GM10266 (cell line): ENCODE measurements around the gene BRINP2.

ENCODE experiments used
- DNase-seq: peaks from one replicate; pipeline ENCODE4 v3.0.0; 2012; ENCODE audit errors: extremely low spot score
- CTCF ChIP-seq: IDR thresholded peaks from 2 replicates; pipeline ENCODE4 v1.5.1; 2012; ENCODE audit warnings: mild to moderate bottlenecking, low read depth; ENCODE audit not compliant: control insufficient read depth, insufficient read depth; ENCODE audit errors: missing control alignments

BRINP2 gene

DNA sequence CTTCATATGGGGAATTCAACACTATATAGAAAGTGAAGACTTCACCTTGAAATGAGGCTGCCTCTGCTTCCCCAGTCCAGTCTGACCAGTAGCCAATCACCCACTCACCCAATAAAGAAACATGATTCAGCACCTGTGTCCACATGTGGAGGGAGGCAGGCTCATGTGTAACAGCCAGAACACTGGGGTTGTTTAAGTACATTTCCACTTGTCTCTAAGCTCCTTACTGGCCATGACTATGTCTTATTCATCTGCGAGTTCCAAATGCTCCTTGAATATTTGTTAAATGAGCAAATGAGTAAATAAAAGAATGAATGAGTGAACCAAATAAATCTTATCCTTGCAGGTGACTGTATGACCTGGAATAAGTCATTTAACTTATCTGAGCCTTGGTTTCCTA is 100.1 kb downstream of the BRINP2 start:
- DNase-seq: no peak
- no peak for TF ChIP-seq CTCF

GRCh38 chr1:177273141-177273540 is 102.4 kb downstream of the BRINP2 start:
- DNase-seq: no peak

DNA sequence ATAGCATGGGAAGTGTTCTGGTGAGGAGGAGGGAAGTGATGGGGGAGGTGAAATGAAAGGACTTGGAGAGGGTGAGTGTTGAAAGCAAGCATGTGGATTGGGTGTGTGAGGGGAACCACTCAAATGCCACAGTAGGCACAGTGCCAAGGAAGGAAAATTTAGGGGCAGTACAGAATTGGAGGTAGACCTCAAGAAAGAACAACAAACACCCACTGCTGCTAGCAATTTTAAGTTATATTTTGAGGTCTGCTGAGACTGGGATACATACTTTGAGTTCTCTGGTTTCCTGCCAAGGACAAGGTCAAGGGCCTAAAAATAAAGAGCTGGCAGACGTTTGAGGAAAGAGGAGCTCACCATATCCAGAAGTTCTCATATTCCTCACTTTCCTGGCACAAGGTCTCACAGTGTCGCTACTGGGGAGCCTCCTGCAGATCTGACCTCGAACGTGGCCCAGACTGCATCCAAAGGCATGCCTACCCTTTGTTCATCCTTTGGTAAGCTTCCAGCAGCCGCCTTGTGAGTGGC is 104.0 kb downstream of the BRINP2 start:
- TF ChIP-seq CTCF: no peak
- no peak for DNase-seq

More at GRCh38 chr1:177273141-177273540, 102.4 kb downstream of the BRINP2 start:
- TF ChIP-seq CTCF: no peak

GRCh38 chr1:177275736-177276135 is 105.0 kb downstream of the BRINP2 start:
- DNase-seq: no peak
- TF ChIP-seq CTCF: no peak

DNA sequence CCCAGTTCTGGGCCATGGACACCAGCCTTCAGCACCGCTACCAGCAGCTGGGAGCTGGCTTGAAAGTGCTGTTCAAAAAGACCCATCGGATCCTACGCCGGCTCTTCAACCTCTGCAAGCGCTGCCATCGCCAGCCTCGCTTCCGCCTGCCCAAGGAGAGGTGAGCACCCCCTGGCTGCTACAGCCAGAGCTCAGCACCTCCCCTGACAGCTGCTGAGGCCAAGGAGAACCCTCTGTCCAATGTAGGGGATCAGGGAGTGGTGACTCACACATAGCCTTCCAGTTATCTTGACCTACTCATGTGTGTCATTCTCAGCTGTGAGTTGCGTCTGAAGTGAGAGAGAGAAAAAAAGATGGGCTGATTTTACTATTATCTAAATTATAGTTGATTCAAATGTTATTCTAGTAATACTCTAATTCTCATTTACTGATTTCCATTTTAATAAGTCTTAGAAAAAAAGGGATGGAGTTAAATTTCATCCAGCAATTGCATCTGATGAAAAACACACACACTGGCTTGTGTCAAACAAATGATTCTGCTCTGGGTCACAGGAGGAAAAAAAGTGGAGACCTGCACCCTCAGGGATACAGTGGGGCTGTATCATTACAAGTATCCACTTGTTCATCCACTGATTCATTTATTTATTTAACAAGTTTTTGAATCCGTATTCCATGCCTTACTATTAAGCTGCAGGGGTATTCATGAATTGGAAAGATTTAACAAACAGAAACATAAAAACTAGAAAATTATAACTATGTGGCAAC is 108.0 kb downstream of the BRINP2 start:
- DNase-seq: no peak
- TF ChIP-seq CTCF: no peak

GRCh38 chr1:177281901-177282300 is 111.1 kb downstream of the BRINP2 start:
- DNase-seq: no peak
- no peak for TF ChIP-seq CTCF

GRCh38 chr1:177282976-177283375 is 112.2 kb downstream of the BRINP2 start:
- no peak for DNase-seq

More at GRCh38 chr1:177282976-177283375, 112.2 kb downstream of the BRINP2 start:
- no peak for TF ChIP-seq CTCF
